Neural progenitor cell (in vitro differentiated cells): Measurements from ENCODE around the gene RNF10. TPM values are rescaled to one million over a fixed set of nuclear protein-coding genes. Genes with fewer than 3 reads are reported as not detected.

Source experiments
- DNase-seq: peaks from one replicate; pipeline ENCODE4 v3.0.0-alpha.2; 2016; ENCODE audit warnings: low spot score
- H2AFZ ChIP-seq: fragments of 200-600 bp; sonication (generic); replicated peaks from 2 replicates; pipeline ENCODE4 v1.6.1; 2016; ENCODE audit warnings: antibody characterized with exemption
- H3F3A ChIP-seq: fragments of 200-600 bp; sonication (generic); 2 replicates; pipeline ENCODE4 v1.6.1; 2016; ENCODE audit warnings: antibody characterized with exemption, low read depth
- H3K27ac ChIP-seq: fragments of 200-600 bp; sonication (generic); 2 replicates; pipeline ENCODE4 v1.5.1; 2016; ENCODE audit warnings: mild to moderate bottlenecking
- H3K27me3 ChIP-seq: fragments of 200-600 bp; sonication (generic); 2 replicates; pipeline ENCODE4 v1.6.1; 2016; ENCODE audit warnings: mild to moderate bottlenecking, moderate library complexity
- H3K36me3 ChIP-seq: fragments of 200-600 bp; sonication (generic); 2 replicates; pipeline ENCODE4 v1.5.1; 2016
- H3K4me1 ChIP-seq: fragments of 200-600 bp; sonication (generic); 2 replicates; pipeline ENCODE4 v1.6.1; 2016; ENCODE audit warnings: mixed run types
- H3K4me2 ChIP-seq: fragments of 200-600 bp; sonication (generic); 2 replicates; pipeline ENCODE4 v1.6.1; 2016
- H3K4me3 ChIP-seq: fragments of 200-600 bp; sonication (generic); 2 replicates; pipeline ENCODE4 v1.5.1; 2016
- H3K79me2 ChIP-seq: fragments of 200-600 bp; sonication (generic); 2 replicates; pipeline ENCODE4 v1.6.1; 2016; ENCODE audit warnings: low read depth
- H3K9ac ChIP-seq: fragments of 200-600 bp; sonication (generic); 2 replicates; pipeline ENCODE4 v1.6.1; 2016
- H3K9me3 ChIP-seq: fragments of 200-600 bp; sonication (generic); 2 replicates; pipeline ENCODE4 v1.5.1; 2016; ENCODE audit warnings: low read depth
- H4K20me1 ChIP-seq: fragments of 200-600 bp; sonication (generic); 2 replicates; pipeline ENCODE4 v1.6.1; 2016; ENCODE audit warnings: low read depth
- H3K27ac Mint-ChIP-seq: 3 replicates; pipeline ENCODE4 v1.8.0; 2021; ENCODE audit warnings: mixed read lengths
- H3K27me3 Mint-ChIP-seq: 2 replicates; pipeline ENCODE4 v1.8.0; 2022; ENCODE audit warnings: low read depth, mild to moderate bottlenecking, inconsistent platforms, moderate library complexity, mixed read lengths; ENCODE audit not compliant: insufficient read depth
- H3K36me3 Mint-ChIP-seq: 3 replicates; pipeline ENCODE4 v1.8.0; 2021; ENCODE audit warnings: mixed read lengths
- H3K4me1 Mint-ChIP-seq: 3 replicates; pipeline ENCODE4 v1.8.0; 2021; ENCODE audit warnings: mixed read lengths
- H3K4me3 Mint-ChIP-seq: 3 replicates; pipeline ENCODE4 v1.8.0; 2021; ENCODE audit warnings: mild to moderate bottlenecking, moderate library complexity, mixed read lengths
- H3K9me3 Mint-ChIP-seq: 3 replicates; pipeline ENCODE4 v1.8.0; 2020; ENCODE audit warnings: mixed read lengths
- CTCF ChIP-seq: fragments of 200-600 bp; sonication (generic); IDR thresholded peaks from 2 replicates; pipeline ENCODE4 v1.5.1; 2017; ENCODE audit warnings: antibody characterized with exemption, mild to moderate bottlenecking
- EZH2 ChIP-seq: fragments of 200-600 bp; sonication (generic); IDR thresholded peaks from 2 replicates; pipeline ENCODE4 v1.6.1; 2017; ENCODE audit warnings: antibody characterized with exemption, mild to moderate bottlenecking, moderate library complexity
- EZH2phosphoT487 ChIP-seq: fragments of 200-600 bp; sonication (generic); IDR thresholded peaks from 2 replicates; pipeline ENCODE4 v1.6.1; 2017; ENCODE audit warnings: antibody characterized with exemption
- total RNA-seq: library from RNA; depleted of rRNA; stranded (reverse); fragments of >200 nt; gene quantifications from 2 replicates; pipeline ENCODE4 v1.2.3, GENCODE V29; 2015; ENCODE audit warnings: low replicate concordance

The RNF10 gene
- total RNA-seq, 1 donor from 2014 or later = 131 TPM

- H3K9me3 Mint-ChIP-seq = no peaks in the 10 kb centered on the region
These were observed 45.0 kb downstream of the RNF10 start for GRCh38 chr12:120579179-120579578.

GRCh38 chr12:120580787-120581723, 46.9 kb downstream of the RNF10 start, which contains the start of gene POP5:
Gene POP5 (minus strand): TSS chr12:120581402. CDS start chr12:120581362, 40 bp downstream.
- H3K9me3 Mint-ChIP-seq = no peaks in the 10 kb centered on the region
- peaks cover 53% of the 10 kb centered on the region for H3F3A ChIP-seq
- H3K27me3 Mint-ChIP-seq = peaks cover 26% of the 10 kb centered on the region
- H3K9me3 ChIP-seq = no peaks in the 10 kb centered on the region
- peaks cover 17% of the 10 kb centered on the region for H3K79me2 ChIP-seq
- peak within 1 kb of the TSS; percentile 98 for H3K4me3 Mint-ChIP-seq
- H4K20me1 ChIP-seq = peaks cover 6% of the 10 kb centered on the region
- peaks cover 10% of the 10 kb centered on the region for H3K36me3 Mint-ChIP-seq
- H3K4me1 ChIP-seq = peaks cover 14% of the 10 kb centered on the region
- H3K27ac ChIP-seq = no peak within 1 kb of the TSS
- H3K4me3 ChIP-seq = peak within 1 kb of the TSS; percentile 94
- H3K27me3 ChIP-seq = peaks cover 26% of the 10 kb centered on the region
- DNase-seq = peak; percentile 100
- peak within 1 kb of the TSS; percentile 76 for H3K9ac ChIP-seq
- H3K4me1 Mint-ChIP-seq = peaks cover 34% of the 10 kb centered on the region
- H3K4me2 ChIP-seq = peak within 1 kb of the TSS; percentile 97
- no peak within 1 kb of the TSS for H3K27ac Mint-ChIP-seq
- no peaks in the 10 kb centered on the region for H3K36me3 ChIP-seq
- H2AFZ ChIP-seq = peak within 1 kb of the TSS; percentile 96
- TF ChIP-seq CTCF = no peak
- TF ChIP-seq EZH2phosphoT487 = no peak
- no peak for TF ChIP-seq EZH2

More at GRCh38 chr12:120579179-120579578, 45.0 kb downstream of the RNF10 start:
- Mint-ChIP-seq H3K27me3 (peaks cover 16% of the 10 kb centered on the region), H3K4me1 (peaks cover 29% of the 10 kb centered on the region), H3K36me3 (peaks cover 12% of the 10 kb centered on the region), H3K4me3 (no peak overlapping the region), H3K27ac (no peak overlapping the region)
- no peaks in the 10 kb centered on the region for H3K36me3 ChIP-seq
- H3K9me3 ChIP-seq = no peaks in the 10 kb centered on the region
- no peak overlapping the region for H3K9ac ChIP-seq
- peaks cover 5% of the 10 kb centered on the region for H4K20me1 ChIP-seq
- no peak overlapping the region for H3K4me3 ChIP-seq
- peaks cover 10% of the 10 kb centered on the region for H3K4me1 ChIP-seq
- H2AFZ ChIP-seq = no peak overlapping the region
- peaks cover 8% of the 10 kb centered on the region for H3K27me3 ChIP-seq
- no peak overlapping the region for H3K27ac ChIP-seq
- H3F3A ChIP-seq = peaks cover 36% of the 10 kb centered on the region
- peaks cover 17% of the 10 kb centered on the region for H3K79me2 ChIP-seq
- TF ChIP-seq CTCF (no peak), EZH2 (no peak), EZH2phosphoT487 (no peak)
- no peak for DNase-seq
- H3K4me2 ChIP-seq = no peak overlapping the region

GRCh38 chr12:120581998-120582397, 47.8 kb downstream of the RNF10 start:
- Mint-ChIP-seq H3K27me3 (peaks cover 26% of the 10 kb centered on the region), H3K4me3 (peak overlapping the region; percentile 98), H3K27ac (no peak overlapping the region), H3K4me1 (peaks cover 38% of the 10 kb centered on the region), H3K9me3 (no peaks in the 10 kb centered on the region), H3K36me3 (peaks cover 6% of the 10 kb centered on the region)
- Histone ChIP-seq H3K4me3 (peak overlapping the region; percentile 94), H3F3A (peaks cover 48% of the 10 kb centered on the region), H2AFZ (peak overlapping the region; percentile 96), H3K9ac (no peak overlapping the region), H3K4me2 (peak overlapping the region; percentile 97), H4K20me1 (peaks cover 5% of the 10 kb centered on the region), H3K27me3 (peaks cover 27% of the 10 kb centered on the region), H3K9me3 (no peaks in the 10 kb centered on the region), H3K36me3 (no peaks in the 10 kb centered on the region), H3K4me1 (peaks cover 18% of the 10 kb centered on the region), H3K79me2 (peaks cover 17% of the 10 kb centered on the region), H3K27ac (no peak overlapping the region)
- no peak for DNase-seq
- TF ChIP-seq CTCF (no peak), EZH2 (no peak), EZH2phosphoT487 (no peak)
